Measurements from ENCODE around the gene TMEM164. TPM values are rescaled to one million over a fixed set of nuclear protein-coding genes. Genes with fewer than 3 reads are reported as not detected.

Gene TMEM164
- total RNA-seq, 1 donor from 2014 or later = 14.2 TPM

DNA sequence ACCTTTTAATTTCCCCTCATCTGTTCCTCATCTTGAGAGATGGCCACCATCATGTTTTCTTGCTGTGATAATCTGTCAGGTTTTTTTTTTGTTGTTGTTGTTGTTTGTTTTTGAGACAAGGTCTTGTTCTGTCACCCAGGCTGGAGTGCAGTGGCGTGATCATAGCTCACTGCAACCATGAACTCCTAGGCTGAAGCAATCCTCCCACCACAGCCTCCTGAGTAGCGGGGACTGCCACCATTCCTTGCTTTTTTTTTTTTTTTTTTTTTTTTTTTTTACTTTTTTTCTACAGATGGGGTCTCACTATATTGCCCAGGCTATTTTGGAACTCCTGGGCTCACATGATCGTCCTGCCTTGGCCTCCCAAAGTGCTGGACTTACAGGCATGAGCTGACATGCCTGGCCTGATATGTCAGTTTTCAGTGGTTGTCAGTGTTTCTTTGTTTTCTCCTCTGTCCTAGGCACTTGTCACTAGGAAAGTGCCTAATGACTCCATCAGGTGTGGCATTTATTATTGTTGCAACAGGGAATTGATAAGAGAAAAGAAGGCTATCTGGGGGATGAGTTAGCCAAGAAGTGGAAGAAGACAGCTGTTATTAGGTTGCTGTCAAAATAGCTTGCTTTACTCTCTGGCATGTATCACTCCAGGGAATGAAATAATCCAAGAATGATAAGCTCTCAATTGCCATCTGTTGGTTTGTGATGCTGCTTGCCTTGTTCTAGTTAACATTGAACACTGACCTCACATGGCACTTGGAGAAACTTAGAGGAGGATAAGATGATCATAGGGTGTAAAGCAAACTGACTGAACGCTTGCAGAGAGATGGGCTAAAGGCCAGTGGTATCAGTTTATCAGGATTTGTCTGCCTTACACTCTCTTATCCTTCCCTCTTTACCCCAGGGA is 41.7 kb downstream of the TMEM164 start:
- DNase-seq (ENCODE audit: low read depth) = no peak
- Histone ChIP-seq H3K4me3 (ENCODE audit: low read depth, low read length) (no peak overlapping the region), H3K36me3 (ENCODE audit: control insufficient read depth, insufficient read depth, low read length) (no peaks in the 10 kb centered on the region), H3K27me3 (ENCODE audit: control insufficient read depth, insufficient read depth, low read length) (no peaks in the 10 kb centered on the region)
- TF ChIP-seq, protein P1, sequence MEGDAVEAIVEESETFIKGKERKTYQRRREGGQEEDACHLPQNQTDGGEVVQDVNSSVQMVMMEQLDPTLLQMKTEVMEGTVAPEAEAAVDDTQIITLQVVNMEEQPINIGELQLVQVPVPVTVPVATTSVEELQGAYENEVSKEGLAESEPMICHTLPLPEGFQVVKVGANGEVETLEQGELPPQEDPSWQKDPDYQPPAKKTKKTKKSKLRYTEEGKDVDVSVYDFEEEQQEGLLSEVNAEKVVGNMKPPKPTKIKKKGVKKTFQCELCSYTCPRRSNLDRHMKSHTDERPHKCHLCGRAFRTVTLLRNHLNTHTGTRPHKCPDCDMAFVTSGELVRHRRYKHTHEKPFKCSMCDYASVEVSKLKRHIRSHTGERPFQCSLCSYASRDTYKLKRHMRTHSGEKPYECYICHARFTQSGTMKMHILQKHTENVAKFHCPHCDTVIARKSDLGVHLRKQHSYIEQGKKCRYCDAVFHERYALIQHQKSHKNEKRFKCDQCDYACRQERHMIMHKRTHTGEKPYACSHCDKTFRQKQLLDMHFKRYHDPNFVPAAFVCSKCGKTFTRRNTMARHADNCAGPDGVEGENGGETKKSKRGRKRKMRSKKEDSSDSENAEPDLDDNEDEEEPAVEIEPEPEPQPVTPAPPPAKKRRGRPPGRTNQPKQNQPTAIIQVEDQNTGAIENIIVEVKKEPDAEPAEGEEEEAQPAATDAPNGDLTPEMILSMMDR (IDR thresholded peaks at IDR 0.05; ENCODE audit: insufficient read depth, low read length, poor library complexity, severe bottlenecking) = no peak

DNA sequence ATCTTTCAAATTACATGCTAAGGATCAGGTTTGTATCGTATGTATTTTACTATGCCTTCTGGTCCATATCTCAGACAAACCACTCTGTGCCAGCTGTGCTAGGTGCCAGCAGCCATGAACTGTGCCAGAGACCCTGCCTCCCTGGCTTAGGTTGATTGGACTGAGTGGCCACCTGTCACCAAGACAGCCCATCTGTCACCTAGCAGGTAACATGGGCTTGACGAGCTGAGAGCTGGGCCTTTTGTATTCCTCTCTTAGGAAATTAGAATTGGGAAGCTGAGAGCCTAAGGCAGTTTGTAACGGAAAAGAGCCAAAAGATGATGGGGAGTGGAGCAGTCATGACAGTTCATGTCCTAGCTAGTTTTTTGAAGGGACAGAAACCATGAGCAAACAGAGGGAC is 42.5 kb downstream of the TMEM164 start:
- Histone ChIP-seq H3K36me3 (ENCODE audit: control insufficient read depth, insufficient read depth, low read length) (no peaks in the 10 kb centered on the region), H3K27me3 (ENCODE audit: control insufficient read depth, insufficient read depth, low read length) (no peaks in the 10 kb centered on the region), H3K4me3 (ENCODE audit: low read depth, low read length) (no peak overlapping the region)
- TF ChIP-seq, protein P1 (IDR thresholded peaks at IDR 0.05; ENCODE audit: insufficient read depth, low read length, poor library complexity, severe bottlenecking) = no peak
- no peak for DNase-seq (ENCODE audit: low read depth)

DNA sequence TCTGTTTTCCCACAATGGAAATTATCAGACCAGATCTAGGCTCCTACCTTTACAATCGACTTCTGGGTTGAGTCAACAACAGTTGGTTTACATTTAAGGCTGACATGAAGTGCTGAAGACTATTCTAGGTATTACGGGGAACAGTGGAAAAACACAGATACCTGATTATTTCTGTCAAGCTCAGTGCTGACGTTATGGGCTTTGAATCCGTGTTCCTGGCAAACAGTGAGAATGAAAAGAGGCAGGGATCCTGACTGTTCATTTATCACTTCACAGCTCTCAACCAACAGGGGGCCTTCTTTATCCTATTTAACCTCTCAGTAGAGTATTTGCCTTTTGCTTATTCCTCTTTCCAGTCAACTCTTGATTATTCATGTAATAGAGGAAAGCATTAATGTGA is 43.1 kb downstream of the TMEM164 start:
- H3K4me3 ChIP-seq (ENCODE audit: low read depth, low read length) = no peak overlapping the region
- DNase-seq (ENCODE audit: low read depth) = no peak
- TF ChIP-seq, protein P1 (IDR thresholded peaks at IDR 0.05; ENCODE audit: insufficient read depth, low read length, poor library complexity, severe bottlenecking) = no peak
- H3K36me3 ChIP-seq (ENCODE audit: control insufficient read depth, insufficient read depth, low read length) = no peaks in the 10 kb centered on the region
- no peaks in the 10 kb centered on the region for H3K27me3 ChIP-seq (ENCODE audit: control insufficient read depth, insufficient read depth, low read length)

DNA sequence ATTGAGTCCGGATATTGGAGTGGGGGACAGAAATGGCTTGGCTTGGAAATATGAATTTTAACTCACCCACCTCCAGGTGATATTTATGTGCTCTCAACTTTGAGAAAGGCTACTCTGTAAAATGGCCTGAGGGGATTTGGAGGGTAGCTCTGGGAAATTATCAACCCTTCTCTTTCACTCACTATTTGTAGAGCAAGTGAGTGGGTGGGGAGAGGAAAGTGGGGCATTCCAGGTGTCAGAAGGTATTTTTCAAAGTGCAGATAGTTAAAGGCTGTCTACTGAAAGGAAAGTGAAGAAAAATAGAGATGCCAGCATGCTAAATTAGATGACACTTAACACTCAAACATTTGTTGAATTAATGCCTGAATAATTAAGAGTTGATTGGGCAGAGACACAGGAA is 44.1 kb downstream of the TMEM164 start:
- TF ChIP-seq, protein P1 (IDR thresholded peaks at IDR 0.05; ENCODE audit: insufficient read depth, low read length, poor library complexity, severe bottlenecking) = no peak
- Histone ChIP-seq H3K4me3 (ENCODE audit: low read depth, low read length) (no peak overlapping the region), H3K27me3 (ENCODE audit: control insufficient read depth, insufficient read depth, low read length) (no peaks in the 10 kb centered on the region), H3K36me3 (ENCODE audit: control insufficient read depth, insufficient read depth, low read length) (no peaks in the 10 kb centered on the region)
- DNase-seq (ENCODE audit: low read depth) = no peak

DNA sequence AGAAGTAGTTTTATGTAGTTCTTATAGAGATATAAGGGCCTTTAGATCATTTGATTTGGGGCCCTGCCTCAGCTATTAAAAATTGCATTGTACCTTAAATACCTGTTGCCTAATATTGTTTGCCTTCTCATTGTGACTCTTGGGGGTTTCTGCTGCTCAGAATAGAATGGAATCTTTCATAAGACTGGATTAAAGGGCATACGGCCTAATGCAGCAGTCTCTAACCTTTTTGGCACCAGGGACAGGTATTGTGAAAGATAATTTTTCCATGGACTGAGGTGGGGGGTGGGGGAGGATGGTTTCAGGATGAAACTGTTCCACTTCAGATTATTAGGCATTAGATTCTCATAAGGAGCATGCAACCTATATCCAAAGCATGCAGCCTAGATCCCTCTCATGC is 46.2 kb downstream of the TMEM164 start:
- no peak overlapping the region for H3K4me3 ChIP-seq (ENCODE audit: low read depth, low read length)
- H3K27me3 ChIP-seq (ENCODE audit: control insufficient read depth, insufficient read depth, low read length) = no peaks in the 10 kb centered on the region
- DNase-seq (ENCODE audit: low read depth) = no peak
- no peaks in the 10 kb centered on the region for H3K36me3 ChIP-seq (ENCODE audit: control insufficient read depth, insufficient read depth, low read length)
- TF ChIP-seq, protein P1 (IDR thresholded peaks at IDR 0.05; ENCODE audit: insufficient read depth, low read length, poor library complexity, severe bottlenecking) = no peak

DNA sequence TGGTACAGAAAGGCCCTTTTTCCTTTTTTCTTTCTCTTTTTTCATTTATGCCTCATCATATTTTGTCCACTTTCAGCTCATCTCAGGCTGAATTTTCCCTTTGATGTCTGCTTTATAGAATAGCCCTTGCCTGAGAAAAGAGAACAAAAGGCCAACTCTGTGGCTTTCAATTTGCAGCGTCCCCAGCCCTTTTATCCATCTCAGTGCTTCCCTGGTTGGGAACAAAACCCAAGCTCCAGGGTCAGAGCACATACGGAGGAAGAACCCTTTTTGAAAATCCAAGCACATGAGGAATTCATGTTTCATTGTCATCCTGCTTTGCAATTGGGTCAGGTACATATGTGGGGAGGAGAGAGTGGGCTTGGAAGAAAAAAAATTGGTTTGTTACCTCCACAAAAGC is 47.5 kb downstream of the TMEM164 start:
- TF ChIP-seq, protein P1 (IDR thresholded peaks at IDR 0.05; ENCODE audit: insufficient read depth, low read length, poor library complexity, severe bottlenecking) = no peak
- H3K27me3 ChIP-seq (ENCODE audit: control insufficient read depth, insufficient read depth, low read length) = no peaks in the 10 kb centered on the region
- no peak overlapping the region for H3K4me3 ChIP-seq (ENCODE audit: low read depth, low read length)

More for the DNA sequence above, 47.5 kb downstream of the TMEM164 start:
- no peaks in the 10 kb centered on the region for H3K36me3 ChIP-seq (ENCODE audit: control insufficient read depth, insufficient read depth, low read length)
- DNase-seq (ENCODE audit: low read depth) = no peak
